GM21526 (cell line): Measurements from ENCODE around the gene CXCL13.
"Not testable (repeated sequence)": the region's sequence is repeated elsewhere in the genome, so short reads cannot be mapped to it uniquely, and the experiment has no call there.

Experiments used
- ATAC-seq: cut with Tn5 transposase; IDR thresholded peaks from one replicate; pipeline ENCODE4 v1.9.1; 2021; ENCODE audit warnings: moderate library complexity; ENCODE audit not compliant: unreplicated experiment, low FRiP score

Gene CXCL13, protein sequence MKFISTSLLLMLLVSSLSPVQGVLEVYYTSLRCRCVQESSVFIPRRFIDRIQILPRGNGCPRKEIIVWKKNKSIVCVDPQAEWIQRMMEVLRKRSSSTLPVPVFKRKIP

DNA sequence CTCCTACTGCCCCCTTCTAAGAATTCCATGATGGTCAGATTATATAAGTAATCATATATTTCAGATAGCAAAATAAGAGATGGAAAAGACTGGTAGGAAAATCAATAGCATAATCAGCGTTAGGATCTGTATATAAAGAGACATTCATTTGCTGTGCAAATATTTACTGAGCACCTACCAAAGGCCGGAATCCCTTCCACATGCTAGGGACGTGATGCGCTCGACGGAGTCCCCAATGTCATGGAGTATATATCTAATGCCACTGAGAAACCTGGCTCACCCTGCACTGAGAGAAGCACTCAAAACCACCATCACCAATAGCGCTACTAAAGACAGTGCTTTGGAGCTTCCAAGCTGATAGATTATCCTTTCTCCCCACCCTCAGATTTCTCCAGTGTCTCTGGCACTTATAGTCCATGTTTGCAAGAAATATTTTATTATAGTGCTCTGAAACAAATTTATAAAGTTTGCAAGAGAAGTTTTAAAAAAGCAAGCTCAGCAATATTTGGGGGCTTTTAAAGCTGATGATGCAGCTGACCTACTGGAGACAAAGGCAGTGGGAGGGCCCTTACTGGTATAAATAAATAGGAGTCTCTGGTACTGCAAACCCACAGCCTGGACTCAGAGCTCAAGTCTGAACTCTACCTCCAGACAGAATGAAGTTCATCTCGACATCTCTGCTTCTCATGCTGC, at the start of gene CXCL13:
CXCL13 (plus strand) TSS at position 611 of the 693 bp plus-strand sequence; CDS start at position 657, 46 bp downstream.
- ATAC-seq = no peak

DNA sequence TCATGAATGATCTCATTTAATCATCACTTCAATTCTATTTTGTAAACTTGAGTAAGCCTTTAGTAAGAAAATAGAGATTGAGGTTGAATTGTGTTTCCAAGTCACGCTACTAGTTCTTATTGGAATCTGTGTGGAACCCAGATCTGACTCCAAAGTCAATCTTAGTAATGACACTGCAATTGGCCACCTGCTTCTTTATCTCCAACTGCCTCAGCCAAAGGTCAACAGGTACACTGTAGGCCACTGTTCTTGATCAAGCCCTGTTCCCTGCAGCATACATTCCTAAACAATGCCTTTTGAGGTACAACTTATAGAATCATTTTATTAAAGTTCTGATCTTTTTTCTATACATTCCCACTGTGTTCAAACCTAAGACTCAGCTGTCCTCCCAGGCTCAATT, 45.5 kb upstream of the CXCL13 start:
- ATAC-seq = no peak

DNA sequence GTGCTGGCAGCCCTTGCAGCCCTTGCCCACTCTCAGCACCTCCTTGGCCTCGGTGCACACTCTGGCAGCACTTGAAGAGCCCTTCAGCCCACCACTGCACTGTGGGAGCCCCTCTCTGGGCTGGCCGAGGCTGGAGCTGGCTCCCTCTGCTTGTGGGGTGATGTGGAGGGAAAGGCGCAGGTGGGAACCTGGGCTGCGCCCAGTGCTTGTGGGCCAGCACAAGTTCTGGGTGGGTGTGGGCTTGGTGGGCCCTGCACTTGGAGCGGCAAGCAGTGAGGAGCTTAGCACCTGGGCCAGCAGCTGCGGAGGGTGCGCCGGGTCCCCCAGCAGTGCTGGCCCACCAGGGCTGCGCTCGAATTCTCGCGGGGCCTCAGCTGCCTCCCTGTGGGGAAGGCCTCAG, 43.9 kb upstream of the CXCL13 start:
- not testable (repeated sequence) for ATAC-seq

DNA sequence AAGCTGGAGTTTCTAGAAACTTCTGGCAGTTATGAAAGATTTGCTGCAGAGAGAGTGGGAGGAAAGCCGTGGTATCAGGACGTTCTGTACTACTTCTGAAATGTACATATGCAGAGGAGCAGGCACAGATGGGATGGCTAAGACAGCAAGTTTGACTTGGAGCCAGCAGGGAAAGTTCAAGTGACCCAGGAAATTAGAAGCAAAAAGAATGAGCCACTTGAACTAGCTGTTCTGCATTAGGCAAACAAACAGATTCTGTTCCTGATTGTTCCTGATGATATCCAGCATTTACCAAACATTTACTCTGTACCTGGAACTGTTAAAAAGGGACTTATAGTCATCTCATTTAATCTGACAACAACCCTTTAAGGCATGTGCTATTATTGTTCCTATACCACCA, 41.4 kb upstream of the CXCL13 start:
- ATAC-seq = no peak

DNA sequence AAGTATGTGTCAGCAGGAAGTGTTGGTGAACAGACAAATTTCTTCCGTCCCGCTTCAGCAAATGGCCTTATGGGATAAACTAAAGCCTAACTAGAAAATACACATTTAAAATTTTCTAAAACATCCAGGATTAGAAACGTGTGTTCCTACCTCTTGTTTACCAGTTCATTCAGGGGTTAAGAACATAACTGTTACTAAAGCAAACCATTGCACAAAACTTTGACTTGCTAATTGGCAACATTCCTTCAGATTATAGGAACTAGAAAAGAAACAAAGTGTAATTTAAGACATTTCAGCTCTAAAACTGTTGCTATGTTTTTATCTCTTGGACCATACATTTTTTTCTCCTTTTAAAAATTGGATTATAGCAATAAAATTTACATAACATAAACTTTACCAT, 39.5 kb upstream of the CXCL13 start:
- ATAC-seq = no peak

DNA sequence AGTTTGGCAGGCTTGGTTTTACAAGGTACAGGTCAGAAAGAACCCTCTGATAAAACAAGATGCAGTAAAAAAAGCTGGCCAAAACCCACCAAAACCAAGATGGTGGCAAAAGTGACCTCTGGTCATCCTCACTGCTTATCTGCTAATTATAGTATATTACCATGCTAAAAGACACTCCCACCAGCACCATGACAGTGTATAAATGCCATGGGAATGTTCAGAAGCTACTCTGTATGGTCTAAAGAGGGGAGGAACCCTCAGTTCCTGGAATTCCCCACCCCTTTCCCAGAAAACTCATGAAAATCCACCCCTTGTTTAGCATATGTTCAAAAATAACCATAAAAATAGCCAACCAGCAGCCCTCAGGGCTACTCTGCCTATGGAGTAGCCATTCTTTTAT, 38.1 kb upstream of the CXCL13 start:
- no peak for ATAC-seq

DNA sequence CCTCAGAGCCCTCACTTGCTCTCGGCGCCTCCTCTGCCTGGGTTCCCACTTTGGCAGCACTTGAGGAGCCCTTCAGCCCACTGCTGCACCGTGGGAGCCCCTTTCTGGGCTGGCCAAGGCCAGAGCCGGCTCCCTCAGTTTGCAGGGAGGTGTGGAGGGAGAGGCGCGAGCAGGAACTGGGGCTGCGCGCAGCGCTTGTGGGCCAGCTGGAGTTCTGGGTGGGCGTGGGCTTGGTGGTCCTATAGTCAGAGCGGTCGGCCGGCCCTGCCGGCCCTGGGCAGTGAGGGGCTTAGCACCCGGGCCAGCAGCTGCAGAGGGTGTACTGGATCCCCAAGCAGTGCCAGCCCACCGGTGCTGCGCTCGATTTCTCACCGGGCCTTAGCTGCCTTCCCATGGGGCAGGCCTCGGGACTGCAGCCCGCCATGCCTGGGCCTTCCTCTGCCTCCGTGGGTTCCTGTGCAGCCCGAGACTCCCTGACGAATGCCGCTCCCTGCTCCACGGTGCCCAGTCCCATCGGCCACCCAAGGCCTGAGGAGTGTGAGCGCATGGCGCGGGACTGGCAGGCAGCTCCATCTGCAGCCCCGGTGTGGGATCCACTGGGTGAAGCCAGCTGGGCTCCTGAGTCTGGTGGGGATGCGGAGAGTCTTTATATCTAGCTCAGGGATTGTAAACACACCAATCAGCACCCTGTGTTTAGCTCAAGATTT, 35.0 kb upstream of the CXCL13 start:
- ATAC-seq = not testable (repeated sequence)

DNA sequence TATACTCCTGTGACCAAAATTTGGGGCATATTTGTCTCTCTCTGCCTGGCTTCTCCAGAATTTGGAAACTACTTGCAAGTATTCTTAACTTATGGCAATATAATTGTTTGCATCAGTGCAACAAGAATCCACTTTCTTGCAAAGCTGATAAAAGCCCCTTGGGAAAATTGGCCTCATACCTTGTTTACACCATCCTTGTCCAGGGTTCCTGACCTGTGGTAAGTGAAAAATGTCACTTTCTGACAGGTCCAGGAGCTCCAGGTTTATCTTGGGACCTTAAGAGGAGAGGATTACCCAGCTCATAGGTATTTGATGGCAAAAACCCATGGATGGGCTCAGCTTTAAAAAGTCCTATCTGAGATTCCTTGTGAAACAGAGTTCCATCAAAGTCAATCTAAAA, 29.3 kb upstream of the CXCL13 start:
- ATAC-seq = no peak

DNA sequence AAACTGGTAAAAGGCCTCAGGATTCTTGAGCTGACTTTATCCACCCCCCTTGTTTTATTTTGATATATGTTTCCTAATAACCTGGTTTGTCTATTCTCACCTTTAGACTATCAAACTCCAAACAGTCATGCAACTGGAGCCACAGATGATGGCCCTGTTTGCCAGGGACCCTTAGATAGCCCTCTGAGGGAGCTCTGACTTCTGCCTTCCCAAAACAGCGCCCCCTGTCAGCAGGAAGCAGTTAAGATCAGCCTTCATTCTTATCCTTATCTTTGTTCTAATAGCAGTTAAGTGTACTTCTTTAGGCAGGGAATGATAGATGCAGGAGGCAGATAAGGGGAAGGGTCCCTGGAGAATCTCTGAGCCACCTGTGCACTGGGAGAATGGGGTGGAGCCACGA, 27.5 kb upstream of the CXCL13 start:
- no peak for ATAC-seq

DNA sequence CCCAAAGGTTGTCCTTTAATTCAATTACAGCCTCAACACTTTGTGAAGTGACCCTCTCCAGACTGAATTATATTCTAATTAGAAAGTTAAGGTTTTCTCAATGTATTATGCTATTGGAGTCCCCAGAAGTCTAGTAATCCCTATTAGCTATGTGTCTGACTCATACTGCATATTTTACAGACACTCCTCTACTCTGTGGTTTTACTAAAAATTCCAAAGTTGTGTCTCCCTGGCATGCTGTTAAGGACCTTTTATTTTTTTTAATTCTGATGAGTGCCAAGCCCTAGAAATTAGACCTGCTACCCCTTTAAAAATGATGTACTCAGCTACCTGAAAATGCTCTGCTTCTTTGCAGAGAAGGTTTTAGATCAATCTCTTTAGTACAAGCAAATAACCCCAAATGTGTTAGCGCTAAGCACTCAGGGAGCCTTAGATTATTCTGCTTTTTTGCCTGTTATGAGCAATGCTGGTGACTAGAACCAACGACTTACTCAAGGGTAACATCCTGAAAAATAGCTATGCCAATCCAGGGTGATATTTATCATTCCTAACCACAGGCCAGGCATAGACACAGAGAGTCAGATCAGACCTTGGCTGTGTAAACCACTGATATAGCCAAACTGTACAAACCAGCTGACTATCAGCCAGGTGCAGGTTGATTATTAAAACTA, 26.1 kb upstream of the CXCL13 start:
- ATAC-seq = no peak

DNA sequence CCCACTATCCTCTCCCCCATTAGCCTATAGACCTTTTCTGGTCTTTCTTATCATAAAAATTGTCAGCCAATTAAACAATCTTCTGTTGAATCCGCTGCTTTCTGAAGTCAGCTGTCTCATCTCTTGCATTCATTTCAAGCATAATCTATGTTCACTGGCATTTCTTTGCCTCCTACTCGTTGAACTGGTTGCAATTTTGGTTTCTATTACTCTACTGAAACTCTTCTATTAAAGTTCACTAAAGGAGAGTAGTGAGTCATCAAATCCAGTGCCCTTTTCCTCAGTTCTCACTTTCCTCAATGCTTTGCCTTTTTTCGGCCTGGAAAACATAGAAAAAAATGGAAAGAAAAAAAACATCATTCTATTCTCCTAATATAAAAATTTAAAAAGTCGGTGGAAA, 23.9 kb upstream of the CXCL13 start:
- ATAC-seq = peak; percentile 65

DNA sequence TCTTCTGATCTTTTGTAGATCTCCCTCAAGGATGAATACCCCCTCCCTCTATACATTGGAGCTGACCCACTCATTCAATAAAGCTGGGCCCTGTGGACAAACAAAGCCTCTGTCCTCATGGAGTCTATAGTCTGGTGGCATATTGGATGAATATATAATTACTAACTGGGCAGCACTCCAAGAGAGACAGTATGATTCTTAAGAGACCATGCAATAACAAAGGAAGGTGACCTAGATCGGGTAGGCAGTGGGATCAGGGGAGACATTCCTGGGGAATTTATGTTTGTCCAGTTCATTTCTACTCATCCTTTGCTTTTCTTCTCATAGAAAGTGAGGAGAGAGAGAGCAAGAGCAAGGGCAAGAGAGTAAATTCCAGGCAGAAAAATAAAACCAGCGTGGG, 23.5 kb upstream of the CXCL13 start:
- ATAC-seq = no peak

DNA sequence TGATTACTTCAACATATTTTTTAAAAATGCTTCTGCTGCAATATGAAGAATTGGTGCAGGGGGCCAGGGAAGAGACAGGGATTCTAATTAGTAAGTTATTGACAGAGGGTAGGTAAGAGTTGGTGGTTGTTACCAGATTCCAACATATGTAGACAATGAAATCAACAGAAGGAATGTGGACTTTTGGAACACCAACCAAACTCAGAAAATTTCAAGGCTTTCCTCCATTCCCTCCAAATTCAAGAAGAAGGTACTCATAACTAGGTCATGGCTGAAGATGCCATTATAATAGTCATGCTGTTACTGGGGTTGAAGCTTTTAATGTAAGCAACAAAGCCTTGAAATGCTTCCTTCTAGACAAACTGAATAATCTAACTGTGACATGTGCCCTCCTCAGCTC, 22.9 kb upstream of the CXCL13 start:
- no peak for ATAC-seq

DNA sequence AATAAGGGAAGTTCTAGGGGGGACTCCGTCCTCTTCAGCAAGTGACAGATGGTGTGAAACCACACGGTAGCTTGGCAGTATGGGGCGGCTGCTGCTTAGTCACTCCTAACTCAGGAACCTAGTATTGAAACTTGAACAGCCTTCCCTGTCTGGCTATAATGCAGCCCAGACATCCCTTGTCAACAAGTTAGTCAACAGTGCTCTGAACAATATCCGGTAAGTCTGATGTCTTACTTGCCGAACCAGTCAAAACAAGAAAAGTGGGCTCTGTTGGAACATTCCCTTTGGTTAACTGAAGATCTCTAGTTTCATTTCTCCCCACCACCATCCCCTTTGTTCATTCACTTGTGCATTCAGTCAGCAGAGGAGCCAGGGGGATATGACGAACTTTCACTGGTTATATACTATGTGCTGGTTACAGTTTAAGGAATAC, 18.7 kb upstream of the CXCL13 start:
- ATAC-seq = peak; percentile 98

DNA sequence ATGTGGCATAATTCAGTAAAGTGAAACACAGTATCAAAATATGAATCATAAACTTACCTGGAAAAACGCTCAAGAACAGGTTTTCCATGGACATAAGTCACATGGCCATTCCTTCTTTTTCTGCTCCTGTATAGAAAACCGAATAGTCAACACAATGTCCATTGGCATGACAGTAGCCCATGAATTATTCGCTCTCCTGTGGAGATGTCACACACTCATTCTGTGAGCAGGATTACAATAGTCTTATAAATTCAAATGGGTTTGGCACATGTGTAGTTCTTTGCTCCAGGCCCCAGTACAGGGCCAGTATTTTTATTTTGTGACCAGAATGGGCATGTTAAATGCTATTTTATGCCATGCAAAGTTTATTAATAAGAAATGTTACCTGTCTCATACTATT, 15.1 kb upstream of the CXCL13 start:
- no peak for ATAC-seq

DNA sequence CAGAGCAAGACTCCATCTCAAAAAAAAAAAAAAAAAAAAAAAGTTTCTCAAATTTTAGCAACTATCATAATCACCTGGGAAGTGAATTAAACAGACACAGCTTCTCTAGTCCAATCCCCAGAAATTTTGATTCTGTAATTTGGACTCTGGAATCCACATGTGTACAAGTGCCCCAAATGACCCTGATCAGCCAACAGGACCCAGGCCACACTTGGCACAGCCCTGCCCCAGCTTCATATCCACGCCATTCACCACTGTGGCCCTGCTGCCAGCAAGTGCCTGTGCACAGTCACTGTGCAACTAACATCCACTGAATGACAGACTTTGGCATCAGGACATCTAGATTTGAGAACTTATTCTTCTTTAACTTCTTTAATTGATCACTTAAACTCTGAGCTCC, 14.1 kb upstream of the CXCL13 start:
- no peak for ATAC-seq

DNA sequence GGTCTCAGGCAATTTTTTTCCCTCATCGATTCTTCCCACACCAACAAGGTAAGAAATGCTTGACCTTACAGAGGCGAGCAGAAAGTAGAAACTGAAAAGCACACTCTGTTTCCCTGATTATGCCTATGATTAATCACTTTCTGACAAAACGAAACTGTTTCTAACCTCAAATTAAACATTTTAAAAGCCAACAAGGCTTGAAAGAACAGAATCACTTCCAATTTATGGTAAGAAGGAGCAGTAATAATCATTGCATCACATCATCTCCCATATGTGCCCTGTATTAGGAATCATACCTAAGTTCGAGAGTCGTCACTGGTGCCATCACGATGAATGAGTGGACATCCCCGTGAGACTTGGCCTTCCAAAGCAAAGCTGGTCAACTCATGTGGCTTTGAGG, 12.5 kb upstream of the CXCL13 start:
- no peak for ATAC-seq

DNA sequence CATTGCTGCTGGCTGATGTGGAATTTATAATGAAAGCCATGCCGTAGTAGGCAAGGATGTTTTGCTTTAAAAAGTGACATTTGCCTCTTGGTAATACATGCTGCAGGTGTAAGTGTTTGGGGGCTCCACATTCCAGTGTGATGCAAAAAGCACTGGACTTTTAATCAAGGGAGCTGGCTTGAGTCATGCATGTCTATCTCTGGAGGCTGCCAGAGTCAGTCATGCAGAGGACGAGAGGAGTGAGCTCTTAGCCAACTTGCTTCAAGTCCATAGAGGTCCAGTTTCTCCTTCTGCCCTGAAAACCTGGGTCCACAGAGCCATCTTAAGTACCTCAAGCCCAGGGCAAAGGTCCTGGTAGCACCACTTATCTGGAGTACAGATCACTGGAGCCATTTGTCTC, 11.6 kb upstream of the CXCL13 start:
- ATAC-seq = no peak

DNA sequence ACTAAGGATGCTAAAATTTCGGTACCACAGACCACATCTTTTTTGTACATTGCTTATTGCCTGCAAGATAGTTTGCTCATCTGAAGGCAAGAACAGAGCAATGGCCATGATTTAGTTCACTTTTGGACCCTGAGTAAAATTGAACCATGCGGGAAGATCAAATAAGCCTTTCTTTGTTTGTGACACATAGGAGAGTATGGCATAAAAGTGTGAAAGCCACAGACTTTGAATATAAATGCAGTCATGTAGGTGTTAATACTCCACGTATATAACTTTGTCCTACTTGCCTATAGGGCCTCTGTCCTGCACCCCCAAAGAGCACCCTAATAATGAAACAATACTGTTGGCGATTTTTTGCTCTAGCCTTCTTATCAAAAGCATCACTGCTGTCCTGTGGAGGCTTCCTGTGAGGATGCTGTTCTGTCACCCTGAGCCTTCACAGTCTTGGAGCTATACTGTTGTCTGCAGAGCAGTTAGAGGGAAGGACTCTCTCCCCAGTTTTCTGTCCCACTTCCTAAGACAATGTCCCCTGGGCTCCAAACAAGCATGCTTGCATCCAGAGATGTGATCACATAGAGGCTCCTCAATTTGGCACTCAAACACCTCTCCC, 10.2 kb upstream of the CXCL13 start:
- ATAC-seq = no peak

DNA sequence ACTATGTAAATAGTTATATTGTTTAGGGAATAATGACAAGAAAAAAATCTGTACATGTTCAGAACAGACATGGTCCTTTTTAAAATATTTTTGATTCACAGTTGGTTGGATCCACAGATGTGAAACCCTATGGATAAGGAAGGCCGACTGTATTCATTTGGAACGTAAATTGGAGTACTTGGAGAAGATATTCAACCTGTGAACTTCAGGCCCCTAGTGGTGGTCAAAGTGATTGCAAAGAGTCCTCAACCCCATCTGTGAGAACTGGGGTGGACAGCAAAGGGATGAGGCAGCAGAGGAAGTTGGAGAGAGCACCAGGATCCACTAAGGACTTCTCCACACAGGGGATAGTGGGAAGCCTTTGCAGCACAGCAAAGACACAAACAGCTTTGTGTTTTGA, 6.2 kb upstream of the CXCL13 start:
- no peak for ATAC-seq
